HepG2 (cell line): Measurements from ENCODE around the gene ALDH16A1.

ENCODE experiments used
- BRCA1 ChIP-seq: sonication (generic); formaldehyde crosslinking; IDR thresholded peaks from 2 replicates; pipeline ENCODE4 v1.4.0; 2020; ENCODE audit warnings: missing genetic modification reagents
- CTCF ChIP-seq: sonication (generic); formaldehyde crosslinking; IDR thresholded peaks from 2 replicates; pipeline ENCODE4 v1.5.0; 2020; ENCODE audit warnings: mild to moderate bottlenecking, missing genetic modification reagents, moderate library complexity
- MED1 ChIP-seq: sonication (generic); formaldehyde crosslinking; IDR thresholded peaks from 2 replicates; pipeline ENCODE4 v1.4.0; 2020; ENCODE audit warnings: missing genetic modification reagents
- NR1H2 ChIP-seq: sonication (generic); formaldehyde crosslinking; IDR thresholded peaks from 2 replicates; pipeline ENCODE4 v1.8.1; 2022; ENCODE audit warnings: low read depth, missing genetic modification reagents, borderline replicate concordance
- POLR2AphosphoS5 ChIP-seq: IDR thresholded peaks from 2 replicates; pipeline ENCODE4 v1.6.1; 2012; ENCODE audit warnings: low read depth, low read length
- USF2 ChIP-seq, 2 experiments: sonication (generic) in 1 of 2; formaldehyde crosslinking in 1 of 2; IDR thresholded peaks; 2 replicates each; pipeline versions ENCODE4 v1.5.1 to v1.6.1; 2011 to 2020; ENCODE audit warnings: borderline replicate concordance in 1 of 2, low read depth in 1 of 2, low read length in 1 of 2, mild to moderate bottlenecking in 1 of 2, missing genetic modification reagents in 1 of 2, moderate library complexity in 1 of 2

- TF ChIP-seq MED1 (no peak), POLR2AphosphoS5 (no peak), NR1H2 (no peak), USF2 (IDR thresholded peaks at IDR 0.05; ENCODE audit: low read depth, low read length) (no peak), USF2 (CRISPR knock-in tag; IDR thresholded peaks at IDR 0.05; ENCODE audit: borderline replicate concordance) (no peak), CTCF (CRISPR knock-in tag) (no peak), BRCA1 (CRISPR knock-in tag) (no peak)
Measured at GRCh38 chr19:49437231-49437630, 15.8 kb upstream of the ALDH16A1 start.
